Coronary artery (tissue), 2 donors: ENCODE data around the gene PDK4.
A peak's percentile ranks its signal among the peaks of the same experiment; 100 is the strongest.

Experiments used
- DNase-seq: peaks from one replicate; pipeline ENCODE4 v3.0.0-alpha.2; 2017; ENCODE audit warnings: low spot score
- H3K27ac ChIP-seq, 2 donors: fragments of 200-600 bp; sonication (generic); one replicate each; pipeline ENCODE4 v1.5.1; 2016 to 2019
- H3K4me3 ChIP-seq: fragments of 200-600 bp; sonication (generic); 2 replicates; pipeline ENCODE4 v1.5.1; 2016; ENCODE audit warnings: mild to moderate bottlenecking, moderate library complexity
- TF ChIP-seq, protein P1 (sequence below): fragments of 200-600 bp; sonication (generic); IDR thresholded peaks from one replicate; pipeline ENCODE4 v1.5.1; 2019; ENCODE audit warnings: antibody characterized with exemption

Gene PDK4

DNA sequence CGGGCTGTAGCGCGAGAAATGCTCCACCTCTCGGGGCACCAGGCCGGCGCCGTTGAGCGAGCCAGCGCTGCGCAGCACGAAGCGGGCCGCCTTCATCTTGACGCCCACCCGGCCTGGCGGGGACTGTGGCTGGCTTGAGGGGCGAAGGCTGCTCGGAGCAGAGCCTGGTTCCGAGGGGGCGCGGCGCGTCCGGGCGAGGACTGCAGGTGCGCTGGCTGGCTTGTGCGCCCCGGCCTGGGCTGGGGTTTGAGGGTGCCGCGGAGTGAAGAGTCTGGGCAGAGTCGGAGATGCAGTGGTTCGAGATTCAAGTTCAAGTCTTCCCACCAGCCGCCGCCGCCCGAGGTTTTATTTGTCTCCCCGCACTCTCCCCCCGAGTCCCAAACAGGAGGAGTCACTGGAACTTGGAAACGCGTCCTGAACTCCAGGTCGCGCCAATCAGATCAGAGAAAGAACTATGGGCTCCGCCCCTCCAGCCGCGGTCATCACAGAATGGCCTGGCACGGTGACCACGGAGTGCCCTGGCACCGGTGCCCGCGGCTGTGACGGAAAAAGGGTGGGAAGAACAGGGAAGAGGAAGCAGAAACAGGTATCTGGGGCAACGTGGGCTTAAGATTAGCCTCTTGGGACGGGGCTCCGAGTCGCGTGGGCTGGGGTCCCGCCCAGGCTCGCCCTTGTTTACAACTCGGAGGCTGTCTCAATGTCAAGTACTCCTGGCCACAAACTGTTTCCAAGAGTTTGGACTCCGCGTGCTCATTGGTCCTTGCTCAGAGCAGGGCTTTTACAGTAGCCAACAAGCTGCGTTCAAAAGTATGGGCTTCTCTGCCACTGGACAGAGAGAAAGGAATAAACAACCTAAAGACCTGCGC is at the start of gene PDK4:
TSS of gene PDK4 (minus strand) at position 319 of the 866 bp plus-strand sequence. CDS start at position 96, 223 bp downstream.
- TF ChIP-seq, protein P1, sequence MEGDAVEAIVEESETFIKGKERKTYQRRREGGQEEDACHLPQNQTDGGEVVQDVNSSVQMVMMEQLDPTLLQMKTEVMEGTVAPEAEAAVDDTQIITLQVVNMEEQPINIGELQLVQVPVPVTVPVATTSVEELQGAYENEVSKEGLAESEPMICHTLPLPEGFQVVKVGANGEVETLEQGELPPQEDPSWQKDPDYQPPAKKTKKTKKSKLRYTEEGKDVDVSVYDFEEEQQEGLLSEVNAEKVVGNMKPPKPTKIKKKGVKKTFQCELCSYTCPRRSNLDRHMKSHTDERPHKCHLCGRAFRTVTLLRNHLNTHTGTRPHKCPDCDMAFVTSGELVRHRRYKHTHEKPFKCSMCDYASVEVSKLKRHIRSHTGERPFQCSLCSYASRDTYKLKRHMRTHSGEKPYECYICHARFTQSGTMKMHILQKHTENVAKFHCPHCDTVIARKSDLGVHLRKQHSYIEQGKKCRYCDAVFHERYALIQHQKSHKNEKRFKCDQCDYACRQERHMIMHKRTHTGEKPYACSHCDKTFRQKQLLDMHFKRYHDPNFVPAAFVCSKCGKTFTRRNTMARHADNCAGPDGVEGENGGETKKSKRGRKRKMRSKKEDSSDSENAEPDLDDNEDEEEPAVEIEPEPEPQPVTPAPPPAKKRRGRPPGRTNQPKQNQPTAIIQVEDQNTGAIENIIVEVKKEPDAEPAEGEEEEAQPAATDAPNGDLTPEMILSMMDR: no peak
- peak; percentile 99 for DNase-seq
- H3K27ac ChIP-seq: peak within 1 kb of the TSS; percentile 90 to 100
- H3K4me3 ChIP-seq: peak within 1 kb of the TSS; percentile 98

DNA sequence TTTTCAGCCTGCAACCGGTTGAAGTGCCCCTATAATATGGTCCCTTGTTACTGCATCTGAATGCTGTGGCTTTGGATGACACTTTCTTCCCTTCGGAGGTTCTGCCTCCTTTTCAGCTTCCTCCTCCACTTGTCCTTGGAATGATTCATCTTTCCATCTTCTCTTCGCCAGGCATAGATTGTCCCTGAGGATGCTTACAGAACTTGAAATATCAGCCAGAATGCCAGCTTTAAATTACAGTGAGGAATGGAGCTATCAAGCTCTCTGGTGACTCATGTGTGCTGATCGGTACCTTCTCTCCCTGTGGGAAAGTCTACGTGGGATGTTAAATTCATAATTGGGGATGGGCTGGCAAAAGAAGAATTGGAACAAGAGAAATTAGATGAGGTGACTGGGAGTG is 45.9 kb upstream of the PDK4 start:
- DNase-seq: no peak
- TF ChIP-seq, protein P1: no peak
- H3K4me3 ChIP-seq: no peak overlapping the region
- no peak overlapping the region for H3K27ac ChIP-seq

DNA sequence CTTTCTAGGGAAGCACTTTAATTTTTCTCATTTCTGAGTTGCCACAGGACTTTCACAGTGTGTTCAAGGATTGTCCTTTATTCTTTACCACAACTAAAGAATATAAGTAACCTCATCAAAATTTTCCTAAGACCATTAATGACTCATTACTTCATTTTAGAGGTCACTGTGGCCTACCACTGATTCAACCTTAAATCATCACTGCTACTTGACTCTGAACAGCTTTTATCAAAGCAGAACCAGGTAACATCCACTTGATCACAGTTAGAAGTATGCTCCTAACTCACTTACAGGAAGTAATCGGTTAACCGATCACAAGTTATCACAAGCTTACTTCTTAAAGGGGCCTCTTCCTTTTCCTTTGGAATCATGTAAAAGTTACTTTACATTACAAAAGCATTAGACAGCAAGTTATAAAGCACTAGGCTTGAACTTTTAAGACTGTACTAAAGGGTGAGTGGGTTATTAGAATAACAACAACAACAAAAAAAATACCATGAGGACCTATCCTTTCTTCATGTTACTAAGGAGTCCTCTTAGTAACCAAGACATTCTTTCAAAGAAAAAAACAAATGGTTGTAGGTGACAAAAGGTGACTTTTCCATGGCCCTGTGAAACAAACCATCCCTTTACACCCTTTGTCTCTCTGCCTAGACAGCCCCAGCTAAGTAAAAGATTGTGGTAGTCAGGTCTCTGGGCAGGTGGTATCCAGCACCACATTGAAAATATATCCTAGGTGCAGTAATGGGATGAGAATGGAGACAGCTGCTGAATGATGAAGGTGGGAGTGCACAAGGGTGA is 40.0 kb upstream of the PDK4 start:
- TF ChIP-seq, protein P1: no peak
- no peak for DNase-seq
- no peak overlapping the region for H3K27ac ChIP-seq
- H3K4me3 ChIP-seq: no peak overlapping the region

DNA sequence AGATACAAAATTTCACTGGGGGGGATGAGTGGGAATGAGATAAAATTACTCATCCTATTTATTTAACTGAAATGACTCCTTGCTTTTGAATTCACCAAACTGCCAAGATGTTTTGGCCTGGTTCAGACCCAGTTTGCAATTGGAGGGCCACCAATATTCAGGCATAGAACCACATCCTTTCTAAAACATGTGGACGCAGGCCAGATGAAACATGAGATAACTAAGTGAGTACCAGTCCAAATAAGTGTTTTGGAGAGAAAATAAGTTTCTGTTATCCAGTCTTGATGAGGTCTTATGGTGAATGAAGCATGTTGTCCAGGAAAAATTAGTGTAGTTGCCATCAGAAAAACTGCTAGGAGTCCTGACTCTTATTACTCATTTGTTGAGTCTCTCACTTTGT is 36.3 kb upstream of the PDK4 start:
- TF ChIP-seq, protein P1: no peak
- H3K4me3 ChIP-seq: no peak overlapping the region
- DNase-seq: no peak
- peak overlapping the region; percentile 60 to 88 for H3K27ac ChIP-seq

DNA sequence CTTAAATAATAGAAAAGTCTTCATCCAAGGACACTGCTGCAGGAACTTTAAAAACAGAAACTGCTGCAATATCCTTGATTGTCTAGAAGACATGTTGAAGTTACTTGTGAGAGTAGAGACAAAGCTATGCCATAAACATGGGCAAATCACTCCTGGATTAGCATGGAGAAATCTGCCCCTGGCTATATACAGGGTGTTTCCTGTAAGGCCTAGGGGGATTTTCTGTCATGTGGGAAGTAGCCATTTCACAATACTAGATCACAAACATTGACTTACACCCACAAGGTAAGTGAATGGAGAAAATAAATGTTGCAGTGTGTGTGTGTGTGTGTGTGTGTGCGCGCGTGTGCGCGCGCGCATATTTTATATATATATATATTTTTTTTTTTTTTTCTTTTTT is 35.2 kb upstream of the PDK4 start:
- no peak for DNase-seq
- peak overlapping the region; percentile 64 to 90 for H3K27ac ChIP-seq
- no peak overlapping the region for H3K4me3 ChIP-seq
- TF ChIP-seq, protein P1: no peak

DNA sequence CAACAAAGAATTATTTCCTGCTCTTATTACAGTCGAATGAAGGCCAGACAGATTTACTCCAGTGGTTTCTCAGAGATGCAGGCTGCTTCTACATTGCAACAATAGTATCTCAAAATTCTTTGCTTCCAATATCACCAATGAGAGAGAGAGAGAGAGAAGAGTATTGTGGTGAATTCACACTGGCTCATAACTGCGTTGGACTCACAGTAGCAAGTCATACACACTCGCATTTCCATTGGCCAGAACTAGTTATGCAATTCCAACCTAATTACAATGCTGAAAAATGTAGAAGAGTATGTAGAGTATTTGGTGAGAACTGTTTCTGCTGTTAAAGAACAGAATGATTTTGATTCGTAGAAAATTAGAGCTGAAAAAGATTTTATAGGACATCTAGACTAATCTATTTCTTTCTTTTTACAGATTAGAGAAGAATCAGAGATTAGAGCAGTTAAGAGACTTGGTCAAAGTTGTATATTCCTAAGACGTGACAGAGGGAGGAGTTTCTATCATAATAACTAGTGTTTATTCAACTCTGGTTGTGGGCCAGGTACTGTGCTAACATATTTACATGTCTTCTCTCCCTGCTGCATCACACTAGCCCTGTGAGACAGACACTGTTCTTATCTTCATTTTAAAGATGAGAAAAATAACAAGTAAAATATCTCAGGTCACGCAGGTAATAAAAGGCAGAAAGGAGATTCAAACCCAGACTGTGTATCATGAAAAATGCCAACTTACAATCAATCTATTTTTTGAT is 34.6 kb upstream of the PDK4 start:
- DNase-seq: no peak
- TF ChIP-seq, protein P1: no peak
- Histone ChIP-seq H3K4me3 (no peak overlapping the region), H3K27ac (peak overlapping the region; percentile 64 to 90)
